ENCODE measurements around the gene MAN1C1. TPM values are rescaled to one million over a fixed set of nuclear protein-coding genes. Genes with fewer than 3 reads are reported as not detected.
A peak's percentile ranks its signal among the peaks of the same experiment; 100 is the strongest.

MAN1C1 gene
- total and polyA plus RNA-seq, 9 of the 15 experiments (the other 6 are each of a cell fraction or from before 2014, with no cell fraction given): 0.04 to 0.44 (median 0.10) TPM; not detected in 3

DNA sequence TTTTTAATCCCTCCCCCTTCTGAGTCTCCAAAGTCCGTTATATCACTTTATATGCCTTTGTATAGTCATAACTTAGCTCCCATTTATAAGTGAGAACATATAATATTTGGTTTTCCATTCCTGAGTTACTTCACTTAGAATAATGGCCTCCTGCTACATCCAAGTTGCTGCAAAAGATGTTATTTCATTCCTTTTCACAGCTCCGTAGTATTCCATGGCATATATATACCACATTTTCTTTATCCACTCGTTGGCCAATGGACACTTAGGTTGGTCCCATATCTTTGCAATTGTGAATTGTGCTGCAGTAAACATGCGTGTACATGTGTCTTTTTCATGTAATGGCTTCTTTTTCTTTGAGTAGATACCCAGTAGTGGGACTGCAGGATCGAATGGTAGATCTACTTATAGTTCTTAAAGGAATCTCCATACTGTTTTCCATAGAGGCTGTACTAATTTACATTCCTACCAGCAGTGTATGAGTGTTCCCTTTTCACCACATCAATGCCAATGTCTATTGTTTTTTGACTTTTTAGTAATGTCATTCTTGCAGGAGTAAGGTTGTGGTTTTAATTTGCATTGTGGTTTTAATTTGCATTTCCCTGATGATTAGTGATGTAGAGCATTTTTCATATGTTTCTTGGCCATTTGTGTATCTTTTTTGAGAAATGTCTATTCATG, 12.3 kb downstream of the MAN1C1 start:
- in situ Hi-C loops (cut with MboI) (no loop called here), intact Hi-C loops (cut with micrococcal nuclease) (no loop called here)
- no TSS peak for BruUV-seq (replicated peaks)
- H3K27me3 ChIP-seq (ENCODE audit: control insufficient read depth in 2 of 2, insufficient read depth in 2 of 2, low read length in 2 of 2): peaks cover 15 to 16% of the 10 kb centered on the region in 2 experiments; a peak in 4 of 5 replicates
- H3K9ac ChIP-seq (ENCODE audit: insufficient read depth in 1 of 2, low read depth in 2 of 2, low read length in 2 of 2): no peak overlapping the region
- no peaks in the 10 kb centered on the region for H3K36me3 ChIP-seq (ENCODE audit: control insufficient read depth, insufficient read depth, low read length)
- H2AFZ ChIP-seq (ENCODE audit: low read depth, low read length): no peak overlapping the region
- TF ChIP-seq GABPB2 (CRISPR knock-in tag; conservative IDR thresholded peaks at IDR 0.05): no peak
- TF ChIP-seq, protein P1, sequence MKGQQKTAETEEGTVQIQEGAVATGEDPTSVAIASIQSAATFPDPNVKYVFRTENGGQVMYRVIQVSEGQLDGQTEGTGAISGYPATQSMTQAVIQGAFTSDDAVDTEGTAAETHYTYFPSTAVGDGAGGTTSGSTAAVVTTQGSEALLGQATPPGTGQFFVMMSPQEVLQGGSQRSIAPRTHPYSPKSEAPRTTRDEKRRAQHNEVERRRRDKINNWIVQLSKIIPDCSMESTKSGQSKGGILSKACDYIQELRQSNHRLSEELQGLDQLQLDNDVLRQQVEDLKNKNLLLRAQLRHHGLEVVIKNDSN (CRISPR knock-in tag; IDR thresholded peaks at IDR 0.05): no peak
- FAIRE-seq (no peak), DNase-seq (ENCODE audit: extremely low read depth in 1 of 4, low spot score in 3 of 4) (no peak), ATAC-seq (no peak)
- H3K79me2 ChIP-seq (ENCODE audit: control insufficient read depth, insufficient read depth, low read length): no peaks in the 10 kb centered on the region
- H3K4me1 ChIP-seq (replicated peaks in 1 of 2; ENCODE audit: control insufficient read depth in 2 of 2, insufficient read depth in 2 of 2, low read length in 2 of 2): no peaks in the 10 kb centered on the region
- POLR2A ChIA-PET: interaction anchor here (0.7 to 1.2 kb wide), 3 partner anchors 50 to 171 kb away, joined by 3 to 5 read pairs (median 3); partner anchors contain the start of gene SELENON
- WGBS (ENCODE audit: insufficient coverage, low coverage, missing lambda C conversion rate): 3% methylated on average over 5 of the region's 5 CpGs
- H3K9me3 ChIP-seq (replicated peaks; ENCODE audit: control insufficient read depth, insufficient read depth, low read depth, low read length): no peaks in the 10 kb centered on the region
- H3K27ac ChIP-seq (ENCODE audit: extremely low read depth, low read depth, low read length): no peak overlapping the region
- no peaks in the 10 kb centered on the region for H4K20me1 ChIP-seq (replicated peaks; ENCODE audit: control insufficient read depth, insufficient read depth, low read length)
- CTCF ChIA-PET (ENCODE audit: low intra/inter-chr PET ratio): no interaction called here
- H3K9me1 ChIP-seq (ENCODE audit: control insufficient read depth, insufficient read depth, low read length): no peaks in the 10 kb centered on the region
- no peak overlapping the region for H3K4me2 ChIP-seq (ENCODE audit: insufficient read depth, low read length)
- H3K4me3 ChIP-seq: no peak overlapping the region

DNA sequence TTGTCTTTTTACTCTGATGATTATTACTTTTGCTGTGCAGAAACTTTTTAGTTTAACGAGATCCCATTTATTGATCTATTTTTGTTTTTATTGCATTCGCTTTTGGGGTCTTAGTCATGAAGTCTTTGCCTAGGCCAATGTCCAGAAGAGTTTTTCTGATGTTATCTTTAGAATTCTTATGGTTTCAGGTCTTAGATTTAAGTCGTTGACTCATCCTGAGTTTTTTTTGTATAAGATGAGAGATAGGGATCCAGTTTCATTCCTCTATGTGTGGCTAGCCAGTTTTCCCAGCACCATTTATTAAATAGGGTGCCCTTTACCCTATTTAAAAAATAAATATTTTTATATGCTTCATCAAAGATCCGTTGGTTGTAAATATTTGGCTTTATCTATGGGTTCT, 13.2 kb downstream of the MAN1C1 start:
- POLR2A ChIA-PET: no interaction called here
- no peaks in the 10 kb centered on the region for H3K9me3 ChIP-seq (replicated peaks; ENCODE audit: control insufficient read depth, insufficient read depth, low read depth, low read length)
- H3K36me3 ChIP-seq (ENCODE audit: control insufficient read depth, insufficient read depth, low read length): no peaks in the 10 kb centered on the region
- 0 out of 2 replicates have a peak, but pooled peaks have one; percentile 32 for TF ChIP-seq FOSL1 (tag; conservative IDR thresholded peaks at IDR 0.05)
- no peak for TF ChIP-seq MCM5 (IDR thresholded peaks at IDR 0.05; ENCODE audit: low read depth)
- no peak for TF ChIP-seq LCOR (CRISPR knock-in tag; IDR thresholded peaks at IDR 0.05)
- FAIRE-seq (no peak), ATAC-seq (no peak), DNase-seq (ENCODE audit: extremely low read depth in 1 of 4, low spot score in 3 of 4) (no peak)
- no peak overlapping the region for H3K9ac ChIP-seq (ENCODE audit: insufficient read depth in 1 of 2, low read depth in 2 of 2, low read length in 2 of 2)
- WGBS (ENCODE audit: insufficient coverage, low coverage, missing lambda C conversion rate): 1% methylated on average over 4 of the region's 4 CpGs
- in situ Hi-C loops (cut with MboI) (no loop called here), intact Hi-C loops (cut with micrococcal nuclease) (no loop called here)
- no peaks in the 10 kb centered on the region for H4K20me1 ChIP-seq (replicated peaks; ENCODE audit: control insufficient read depth, insufficient read depth, low read length)
- no peak overlapping the region for H3K27ac ChIP-seq (ENCODE audit: extremely low read depth, low read depth, low read length)
- no peak overlapping the region for H3K4me2 ChIP-seq (ENCODE audit: insufficient read depth, low read length)
- no peaks in the 10 kb centered on the region for H3K79me2 ChIP-seq (ENCODE audit: control insufficient read depth, insufficient read depth, low read length)
- no peaks in the 10 kb centered on the region for H3K4me1 ChIP-seq (replicated peaks in 1 of 2; ENCODE audit: control insufficient read depth in 2 of 2, insufficient read depth in 2 of 2, low read length in 2 of 2)
- BruUV-seq (replicated peaks): no TSS peak
- CTCF ChIA-PET (ENCODE audit: low intra/inter-chr PET ratio): no interaction called here
- no peak overlapping the region for H2AFZ ChIP-seq (ENCODE audit: low read depth, low read length)
- no peak overlapping the region for H3K4me3 ChIP-seq
- no peaks in the 10 kb centered on the region for H3K9me1 ChIP-seq (ENCODE audit: control insufficient read depth, insufficient read depth, low read length)
- peaks cover 9 to 16% of the 10 kb centered on the region in 2 experiments; a peak in 4 of 5 replicates for H3K27me3 ChIP-seq (ENCODE audit: control insufficient read depth in 2 of 2, insufficient read depth in 2 of 2, low read length in 2 of 2)
